ENCODE measurements around the gene SLC2A4RG.

SLC2A4RG gene

DNA sequence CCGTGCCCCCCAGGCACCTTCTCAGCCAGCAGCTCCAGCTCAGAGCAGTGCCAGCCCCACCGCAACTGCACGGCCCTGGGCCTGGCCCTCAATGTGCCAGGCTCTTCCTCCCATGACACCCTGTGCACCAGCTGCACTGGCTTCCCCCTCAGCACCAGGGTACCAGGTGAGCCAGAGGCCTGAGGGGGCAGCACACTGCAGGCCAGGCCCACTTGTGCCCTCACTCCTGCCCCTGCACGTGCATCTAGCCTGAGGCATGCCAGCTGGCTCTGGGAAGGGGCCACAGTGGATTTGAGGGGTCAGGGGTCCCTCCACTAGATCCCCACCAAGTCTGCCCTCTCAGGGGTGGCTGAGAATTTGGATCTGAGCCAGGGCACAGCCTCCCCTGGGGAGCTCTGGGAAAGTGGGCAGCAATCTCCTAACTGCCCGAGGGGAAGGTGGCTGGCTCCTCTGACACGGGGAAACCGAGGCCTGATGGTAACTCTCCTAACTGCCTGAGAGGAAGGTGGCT lies 42.2 kb upstream of the SLC2A4RG start:
- FAIRE-seq = no peak
- no peak for DNase-seq (ENCODE audit: insufficient read length, low spot score)
- TF ChIP-seq, protein P1, sequence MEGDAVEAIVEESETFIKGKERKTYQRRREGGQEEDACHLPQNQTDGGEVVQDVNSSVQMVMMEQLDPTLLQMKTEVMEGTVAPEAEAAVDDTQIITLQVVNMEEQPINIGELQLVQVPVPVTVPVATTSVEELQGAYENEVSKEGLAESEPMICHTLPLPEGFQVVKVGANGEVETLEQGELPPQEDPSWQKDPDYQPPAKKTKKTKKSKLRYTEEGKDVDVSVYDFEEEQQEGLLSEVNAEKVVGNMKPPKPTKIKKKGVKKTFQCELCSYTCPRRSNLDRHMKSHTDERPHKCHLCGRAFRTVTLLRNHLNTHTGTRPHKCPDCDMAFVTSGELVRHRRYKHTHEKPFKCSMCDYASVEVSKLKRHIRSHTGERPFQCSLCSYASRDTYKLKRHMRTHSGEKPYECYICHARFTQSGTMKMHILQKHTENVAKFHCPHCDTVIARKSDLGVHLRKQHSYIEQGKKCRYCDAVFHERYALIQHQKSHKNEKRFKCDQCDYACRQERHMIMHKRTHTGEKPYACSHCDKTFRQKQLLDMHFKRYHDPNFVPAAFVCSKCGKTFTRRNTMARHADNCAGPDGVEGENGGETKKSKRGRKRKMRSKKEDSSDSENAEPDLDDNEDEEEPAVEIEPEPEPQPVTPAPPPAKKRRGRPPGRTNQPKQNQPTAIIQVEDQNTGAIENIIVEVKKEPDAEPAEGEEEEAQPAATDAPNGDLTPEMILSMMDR (IDR thresholded peaks at IDR 0.05; ENCODE audit: insufficient read depth, missing control alignments) = no peak

DNA sequence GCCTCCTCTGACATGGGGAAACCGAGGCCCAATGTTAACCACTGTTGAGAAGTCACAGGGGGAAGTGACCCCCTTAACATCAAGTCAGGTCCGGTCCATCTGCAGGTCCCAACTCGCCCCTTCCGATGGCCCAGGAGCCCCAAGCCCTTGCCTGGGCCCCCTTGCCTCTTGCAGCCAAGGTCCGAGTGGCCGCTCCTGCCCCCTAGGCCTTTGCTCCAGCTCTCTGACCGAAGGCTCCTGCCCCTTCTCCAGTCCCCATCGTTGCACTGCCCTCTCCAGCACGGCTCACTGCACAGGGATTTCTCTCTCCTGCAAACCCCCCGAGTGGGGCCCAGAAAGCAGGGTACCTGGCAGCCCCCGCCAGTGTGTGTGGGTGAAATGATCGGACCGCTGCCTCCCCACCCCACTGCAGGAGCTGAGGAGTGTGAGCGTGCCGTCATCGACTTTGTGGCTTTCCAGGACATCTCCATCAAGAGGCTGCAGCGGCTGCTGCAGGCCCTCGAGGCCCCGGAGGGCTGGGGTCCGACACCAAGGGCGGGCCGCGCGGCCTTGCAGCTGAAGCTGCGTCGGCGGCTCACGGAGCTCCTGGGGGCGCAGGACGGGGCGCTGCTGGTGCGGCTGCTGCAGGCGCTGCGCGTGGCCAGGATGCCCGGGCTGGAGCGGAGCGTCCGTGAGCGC lies 41.6 kb upstream of the SLC2A4RG start:
- DNase-seq (ENCODE audit: insufficient read length, low spot score) = no peak
- TF ChIP-seq, protein P1 (IDR thresholded peaks at IDR 0.05; ENCODE audit: insufficient read depth, missing control alignments) = no peak
- no peak for FAIRE-seq

DNA sequence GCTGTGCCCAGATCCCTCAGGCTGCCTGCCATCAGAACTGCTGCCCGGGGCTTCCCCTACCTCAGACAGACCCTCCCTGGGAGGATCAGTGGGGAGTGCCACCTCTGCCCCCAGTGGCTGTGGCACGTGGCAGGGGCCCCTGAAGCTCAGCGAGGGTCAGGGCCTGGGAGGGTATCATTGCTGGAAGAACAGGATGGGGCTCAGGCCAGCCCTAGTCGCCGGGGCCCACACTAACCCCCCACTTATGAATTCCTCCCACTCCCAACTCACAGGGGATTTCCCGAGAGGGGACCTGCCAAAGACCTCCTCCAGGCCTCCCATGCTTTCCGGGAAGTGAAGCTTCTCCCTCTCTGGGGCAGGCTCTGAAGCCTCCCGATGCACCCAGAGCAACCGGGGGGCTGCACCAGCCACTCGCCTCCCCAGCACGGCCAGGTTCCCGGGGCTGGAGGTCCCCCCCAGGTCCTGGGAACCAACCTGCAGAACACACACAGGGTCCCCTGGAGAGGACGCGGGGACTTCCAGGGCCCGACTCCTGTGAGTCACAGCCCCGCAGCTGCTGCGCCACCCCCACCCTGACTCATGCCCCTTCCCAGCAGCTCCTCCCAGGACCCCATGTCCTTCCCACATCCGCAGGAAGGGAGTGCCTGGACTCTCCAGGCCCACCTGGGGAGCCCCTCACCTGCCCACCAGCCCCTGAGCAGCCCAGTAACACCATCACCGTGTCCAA lies 40.7 kb upstream of the SLC2A4RG start:
- TF ChIP-seq, protein P1 (IDR thresholded peaks at IDR 0.05; ENCODE audit: insufficient read depth, missing control alignments) = no peak
- DNase-seq (ENCODE audit: insufficient read length, low spot score) (no peak), FAIRE-seq (no peak)

DNA sequence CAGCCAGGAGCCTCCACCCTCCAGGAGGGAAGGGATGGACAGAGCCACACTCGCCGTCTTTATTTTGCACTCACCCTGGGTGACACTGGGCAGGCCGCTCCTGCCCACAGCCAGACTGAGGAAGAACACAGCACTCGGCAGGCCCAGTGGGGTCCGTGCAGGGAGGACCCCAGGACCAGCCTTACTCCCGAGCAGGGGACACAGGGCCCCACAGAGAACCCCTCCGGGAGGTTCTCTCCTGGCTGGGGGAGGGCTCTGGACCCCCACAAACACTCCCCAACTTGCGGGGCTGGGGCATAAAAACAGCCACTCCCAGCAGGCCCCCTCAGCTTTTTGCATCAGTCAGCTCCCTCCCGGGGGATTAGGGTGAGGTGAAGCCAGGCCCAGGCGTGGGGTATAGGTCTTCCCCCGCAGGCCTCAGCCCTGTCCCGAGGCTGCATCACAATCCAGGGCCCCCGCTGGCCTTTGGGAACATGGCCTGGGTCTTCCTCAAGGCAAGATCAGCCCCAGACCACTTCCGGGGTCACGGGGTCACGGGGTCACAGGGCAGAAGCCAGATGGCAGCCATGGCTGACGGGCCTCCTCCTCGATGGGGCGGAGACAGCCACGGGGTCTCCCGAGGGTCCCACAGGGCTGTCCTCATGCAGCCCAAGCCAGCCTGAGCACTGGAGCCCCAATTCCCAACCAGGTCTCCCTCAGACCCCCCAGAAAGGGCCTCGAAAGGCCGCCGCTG lies 39.9 kb upstream of the SLC2A4RG start:
- TF ChIP-seq, protein P1 (IDR thresholded peaks at IDR 0.05; ENCODE audit: insufficient read depth, missing control alignments) = no peak
- DNase-seq (ENCODE audit: insufficient read length, low spot score) = no peak
- no peak for FAIRE-seq

DNA sequence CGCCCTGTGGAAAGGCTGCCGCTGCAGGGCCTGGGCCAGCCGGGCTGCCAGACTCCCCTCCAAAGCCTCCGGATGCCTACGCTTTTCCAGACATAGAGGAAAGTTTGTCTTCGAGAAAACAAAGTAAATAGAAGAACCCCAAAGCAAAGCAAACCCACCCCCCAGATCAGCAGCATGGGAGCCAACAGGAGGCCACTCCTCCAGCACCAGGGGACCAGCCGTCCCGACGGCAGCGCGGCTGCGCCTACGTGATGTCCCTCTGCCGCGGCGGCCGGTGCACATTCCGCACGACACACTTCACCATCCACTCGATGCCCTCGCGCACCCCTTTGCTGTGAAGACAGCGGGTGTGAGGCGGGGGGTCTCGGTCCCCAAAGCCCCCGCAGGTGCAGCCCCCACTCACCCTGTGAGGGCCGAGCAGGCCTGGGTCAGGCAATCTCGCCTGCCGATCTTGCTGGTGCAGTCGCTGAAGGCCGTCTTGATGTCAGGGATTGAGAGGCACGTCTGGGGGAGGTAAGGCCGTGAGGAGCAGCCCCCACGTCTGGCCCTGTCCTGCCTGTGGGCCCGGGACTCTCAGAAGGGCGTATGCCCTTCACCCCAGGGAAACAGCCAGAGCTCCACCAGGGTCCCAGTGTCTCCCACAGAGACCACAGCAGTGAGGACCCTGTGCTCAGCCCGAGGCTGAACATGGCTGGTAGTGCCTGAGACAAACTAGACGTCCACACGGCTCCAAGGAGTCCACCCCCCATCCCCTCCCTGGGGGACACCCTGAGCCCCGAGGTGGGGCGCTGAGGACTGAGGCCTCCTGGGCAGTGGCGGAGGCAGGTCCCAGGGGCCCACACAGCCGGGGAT lies 39.2 kb upstream of the SLC2A4RG start:
- FAIRE-seq (no peak), DNase-seq (ENCODE audit: insufficient read length, low spot score) (peak; percentile 11)
- TF ChIP-seq, protein P1 (IDR thresholded peaks at IDR 0.05; ENCODE audit: insufficient read depth, missing control alignments) = no peak

DNA sequence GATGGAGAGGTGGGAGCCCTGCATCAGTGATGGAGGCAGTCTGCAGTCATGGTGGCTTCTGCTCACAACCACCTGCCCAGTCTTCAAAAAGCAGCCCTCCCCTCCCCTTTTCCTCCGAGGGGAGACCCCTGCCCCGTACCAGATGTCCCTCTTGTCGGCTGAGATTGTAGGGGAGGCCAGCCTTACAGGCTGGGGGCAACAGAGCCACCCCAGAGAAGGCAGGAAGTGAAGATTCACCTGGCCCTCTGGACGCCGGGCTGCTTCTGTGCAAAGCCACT lies 38.6 kb upstream of the SLC2A4RG start:
- DNase-seq (ENCODE audit: insufficient read length, low spot score) (no peak), FAIRE-seq (no peak)
- TF ChIP-seq, protein P1 (IDR thresholded peaks at IDR 0.05; ENCODE audit: insufficient read depth, missing control alignments) = no peak
